Panc1 (cell line): ENCODE results near the gene PRODH. TPM values are rescaled to one million over a fixed set of nuclear protein-coding genes. Genes with fewer than 3 reads are reported as not detected.
A peak's percentile ranks its signal among the peaks of the same experiment; 100 is the strongest.

Experiments
- ATAC-seq: fragments of 200-7000 bp; cut with Tn5 transposase; 2 replicates; pipeline ENCODE4 v1.9.1; 2020; ENCODE audit warnings: mild to moderate bottlenecking, moderate library complexity
- BruUV-seq: library from RNA; stranded (reverse); fragments of 400-500 nt; replicated peaks from 2 replicates; lab custom pipeline; 2021; lab: Mats Ljungman, UMichigan
- CTCF ChIA-PET: fragments of 300-600 bp; sonication (Branson Sonifier 250); formaldehyde crosslinking; loops from one replicate; lab custom pipeline; 2022; ENCODE audit warnings: antibody characterized with exemption; lab: Charles Lee
- POLR2A ChIA-PET: fragments of 300-600 bp; sonication (Branson Sonifier 250); formaldehyde crosslinking; loops from one replicate; lab custom pipeline; 2022; ENCODE audit warnings: antibody characterized with exemption; lab: Charles Lee
- DNase-seq: peaks from one replicate; pipeline ENCODE4 v3.0.0-alpha.2; 2010; ENCODE audit warnings: low read depth, low spot score
- H3K27ac ChIP-seq: 2 replicates; pipeline ENCODE4 v1.5.1; 2011; ENCODE audit warnings: mild to moderate bottlenecking, low read length, inconsistent platforms
- H3K27me3 ChIP-seq: fragments of 200-500 bp; sonication (Bioruptor generic); 2 replicates; pipeline ENCODE4 v1.6.0; 2014; ENCODE audit warnings: low read length, inconsistent platforms; ENCODE audit not compliant: control insufficient read depth, insufficient read depth
- H3K36me3 ChIP-seq: fragments of 200-500 bp; sonication (Bioruptor generic); 2 replicates; pipeline ENCODE4 v1.5.1; 2014; ENCODE audit warnings: inconsistent platforms, mild to moderate bottlenecking, low read length, moderate library complexity; ENCODE audit not compliant: control insufficient read depth, insufficient read depth
- H3K4me1 ChIP-seq: 2 replicates; pipeline ENCODE4 v1.5.1; 2011; ENCODE audit warnings: inconsistent platforms, mild to moderate bottlenecking, low read length, moderate library complexity; ENCODE audit not compliant: control insufficient read depth, insufficient read depth
- H3K4me3 ChIP-seq, 2 experiments: 2 replicates each; pipeline ENCODE4 v1.5.1; 2011 to 2012; ENCODE audit warnings: low read depth in 2 of 2, low read length in 2 of 2, mild to moderate bottlenecking in 2 of 2, inconsistent platforms in 1 of 2, moderate library complexity in 1 of 2
- H3K9me3 ChIP-seq: fragments of 200-500 bp; sonication (Bioruptor generic); 2 replicates; pipeline ENCODE4 v1.5.1; 2014; ENCODE audit warnings: low read depth, mild to moderate bottlenecking, inconsistent platforms, low read length, moderate library complexity; ENCODE audit not compliant: control insufficient read depth, insufficient read depth
- CTCF ChIP-seq: fragments of 450-650 bp; IDR thresholded peaks from 2 replicates; pipeline ENCODE4 v1.5.1; 2017; ENCODE audit warnings: mild to moderate bottlenecking
- POLR2AphosphoS5 ChIP-seq: IDR thresholded peaks from 2 replicates; pipeline ENCODE4 v1.6.1; 2012; ENCODE audit warnings: mild to moderate bottlenecking, low read depth, low read length, moderate library complexity
- REST ChIP-seq, 2 experiments: IDR thresholded peaks; 2 replicates each; pipeline ENCODE4 v1.6.1; 2011 to 2012; ENCODE audit warnings: low read depth in 2 of 2, control low read depth in 1 of 2, low read length in 1 of 2, mild to moderate bottlenecking in 1 of 2, moderate library complexity in 1 of 2; ENCODE audit not compliant: insufficient read depth in 1 of 2
- SIN3A ChIP-seq: IDR thresholded peaks from 2 replicates; pipeline ENCODE4 v1.6.1; 2012; ENCODE audit warnings: low read depth, mild to moderate bottlenecking, low read length, moderate library complexity, borderline replicate concordance; ENCODE audit not compliant: insufficient read depth
- TCF7L2 ChIP-seq: IDR thresholded peaks from 2 replicates; pipeline ENCODE4 v1.6.1; 2011; ENCODE audit warnings: mild to moderate bottlenecking, low read depth, low read length, inconsistent platforms
- in situ Hi-C: cut with HindIII; loops from 2 replicates; pipeline ENCODE4 v1.10.0; 2016; ENCODE audit warnings: low sequenced_read_pairs, low pct_unique_long_range_greater_than_20kb
- intact Hi-C: fragments of 100-400 bp; cut with micrococcal nuclease; formaldehyde crosslinking; loops from one replicate; pipeline ENCODE4 v1.10.0; 2022; ENCODE audit not compliant: unreplicated experiment
- total RNA-seq: library from RNA; stranded (reverse); gene quantifications from one replicate; pipeline ENCODE4 v1.2.1, GENCODE V29; 2021; ENCODE audit not compliant: unreplicated experiment

PRODH gene
- total RNA-seq, 1 experiment from 2014 or later = 1.4 TPM

GRCh38 chr22:18955696-18956095 lies 19.6 kb upstream of the PRODH start:
- intact Hi-C loops (no loop called here), in situ Hi-C loops (no loop called here)
- Histone ChIP-seq H3K36me3 (no peaks in the 10 kb centered on the region), H3K27ac (no peak overlapping the region), H3K27me3 (no peaks in the 10 kb centered on the region), H3K4me1 (no peaks in the 10 kb centered on the region), H3K4me3 (no peak overlapping the region), H3K9me3 (no peaks in the 10 kb centered on the region)
- ATAC-seq (no peak), DNase-seq (no peak)
- no peak for TF ChIP-seq TCF7L2
- no peak for TF ChIP-seq CTCF
- TF ChIP-seq REST (IDR thresholded peaks at IDR 0.05; ENCODE audit: insufficient read depth in 1 of 2, low read depth in 2 of 2, low read length in 1 of 2) = no peak
- TF ChIP-seq POLR2AphosphoS5 = no peak
- TF ChIP-seq SIN3A = no peak
- no TSS peak for BruUV-seq
- POLR2A ChIA-PET = no interaction called here
- CTCF ChIA-PET = interaction anchor here (0.6 to 0.9 kb wide), 2 partner anchors 30 to 189 kb away, joined by 3 to 5 read pairs; partner anchors contain the start of gene ESS2

GRCh38 chr22:18954990-18955571 lies 19.0 kb upstream of the PRODH start:
- Histone ChIP-seq H3K9me3 (no peaks in the 10 kb centered on the region), H3K4me3 (no peak overlapping the region), H3K4me1 (no peaks in the 10 kb centered on the region), H3K36me3 (no peaks in the 10 kb centered on the region), H3K27ac (no peak overlapping the region), H3K27me3 (no peaks in the 10 kb centered on the region)
- TF ChIP-seq REST (IDR thresholded peaks at IDR 0.05; ENCODE audit: insufficient read depth in 1 of 2, low read depth in 2 of 2, low read length in 1 of 2) = no peak
- TF ChIP-seq TCF7L2 = no peak
- no peak for TF ChIP-seq POLR2AphosphoS5
- no peak for TF ChIP-seq CTCF
- TF ChIP-seq SIN3A = no peak
- ChIA-PET POLR2A (no interaction called here), CTCF (interaction anchor here (0.9 kb wide), 1 partner anchor 189 kb away, joined by 3 read pairs; the partner anchor contains the start of gene ESS2)
- no TSS peak for BruUV-seq
- in situ Hi-C loops (no loop called here), intact Hi-C loops (no loop called here)
- ATAC-seq = peak; percentile 33; the same call in 1 of the 2 replicates
- DNase-seq = no peak
